Fibroblast of skin of back (primary cell): ENCODE results near the gene SERPINA6.
"Not testable (repeated sequence)": the region's sequence is repeated elsewhere in the genome, so short reads cannot be mapped to it uniquely, and the experiment has no call there.

Source experiments
- DNase-seq: peaks from one replicate; pipeline ENCODE4 v3.0.0-alpha.2; 2013

Gene SERPINA6

DNA sequence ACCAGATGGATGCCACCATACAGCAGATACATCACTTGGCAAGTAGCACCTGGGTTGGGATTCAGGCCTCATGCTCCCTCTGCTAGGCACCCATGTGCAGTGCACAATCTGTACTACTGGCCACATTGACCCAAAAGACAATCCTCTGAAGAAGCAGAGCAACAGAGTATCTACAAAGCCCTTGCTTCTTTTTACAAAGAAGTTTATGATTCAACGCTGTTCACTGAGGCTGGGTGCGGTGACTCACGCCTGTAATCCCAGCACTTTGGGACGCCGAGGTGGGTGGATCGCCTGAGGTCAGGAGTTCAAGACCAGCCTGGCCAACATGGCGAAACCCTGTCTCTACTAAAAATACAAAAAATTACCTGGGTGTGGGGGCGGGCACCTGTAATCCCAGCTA lies 31.1 kb upstream of the SERPINA6 start:
- DNase-seq: not testable (repeated sequence)

DNA sequence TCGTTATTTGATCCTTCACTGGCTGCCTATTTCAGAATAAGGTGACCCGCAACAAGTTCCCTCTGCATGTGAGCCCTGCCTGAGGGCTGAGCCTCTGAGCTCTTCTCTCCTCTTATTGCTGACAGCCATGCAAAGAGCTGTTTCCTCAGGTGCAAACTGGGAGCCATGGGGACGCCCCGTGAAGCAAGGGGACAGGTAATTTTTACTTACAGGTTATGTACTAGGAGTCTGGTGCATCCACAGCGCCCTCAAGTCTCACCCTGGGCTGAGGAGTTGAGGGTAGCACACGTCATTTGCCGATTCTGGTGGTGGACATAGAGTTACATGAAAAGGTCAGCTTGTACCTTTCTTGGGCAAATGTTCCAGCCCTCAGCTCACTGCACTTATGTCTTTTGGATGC lies 26.1 kb upstream of the SERPINA6 start:
- no peak for DNase-seq

DNA sequence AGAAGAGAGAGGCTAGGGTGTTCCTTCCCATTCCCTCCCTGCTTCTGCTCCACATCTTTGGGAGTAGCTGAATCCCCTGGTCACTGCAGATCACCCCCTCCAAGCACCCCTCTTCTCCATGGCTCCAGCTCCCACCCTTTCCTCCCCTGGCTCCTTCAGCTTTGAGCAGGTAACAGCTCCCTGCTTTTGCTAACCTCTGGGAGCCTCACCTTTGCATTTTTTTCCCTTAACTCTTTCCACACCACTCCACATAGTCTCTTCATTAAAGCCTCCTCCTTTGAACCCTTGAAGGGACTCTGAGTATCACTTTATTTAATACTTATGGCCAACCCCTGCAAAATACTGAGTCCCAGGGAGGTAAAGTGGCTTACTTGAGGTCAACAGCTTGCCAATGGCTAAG lies 25.7 kb upstream of the SERPINA6 start:
- no peak for DNase-seq

DNA sequence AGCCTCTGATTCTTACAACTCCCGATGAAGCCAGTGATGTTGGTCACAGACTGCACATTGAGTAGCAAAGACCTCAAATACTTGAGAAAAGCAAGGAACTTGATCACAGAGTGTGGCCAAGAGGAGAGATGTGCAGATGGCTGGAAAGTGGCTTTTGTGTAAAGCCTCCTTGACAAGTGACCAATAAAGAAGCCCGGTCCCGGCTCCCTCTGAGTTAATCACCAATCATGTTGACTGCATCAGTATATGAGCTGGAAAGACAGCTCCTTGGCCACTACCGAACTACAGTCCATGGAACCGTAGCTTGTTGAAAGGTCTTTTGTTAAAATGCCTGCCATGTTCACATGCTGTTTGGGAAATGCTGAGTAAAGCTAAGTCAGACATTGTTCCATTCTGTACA lies 23.7 kb upstream of the SERPINA6 start:
- no peak for DNase-seq

DNA sequence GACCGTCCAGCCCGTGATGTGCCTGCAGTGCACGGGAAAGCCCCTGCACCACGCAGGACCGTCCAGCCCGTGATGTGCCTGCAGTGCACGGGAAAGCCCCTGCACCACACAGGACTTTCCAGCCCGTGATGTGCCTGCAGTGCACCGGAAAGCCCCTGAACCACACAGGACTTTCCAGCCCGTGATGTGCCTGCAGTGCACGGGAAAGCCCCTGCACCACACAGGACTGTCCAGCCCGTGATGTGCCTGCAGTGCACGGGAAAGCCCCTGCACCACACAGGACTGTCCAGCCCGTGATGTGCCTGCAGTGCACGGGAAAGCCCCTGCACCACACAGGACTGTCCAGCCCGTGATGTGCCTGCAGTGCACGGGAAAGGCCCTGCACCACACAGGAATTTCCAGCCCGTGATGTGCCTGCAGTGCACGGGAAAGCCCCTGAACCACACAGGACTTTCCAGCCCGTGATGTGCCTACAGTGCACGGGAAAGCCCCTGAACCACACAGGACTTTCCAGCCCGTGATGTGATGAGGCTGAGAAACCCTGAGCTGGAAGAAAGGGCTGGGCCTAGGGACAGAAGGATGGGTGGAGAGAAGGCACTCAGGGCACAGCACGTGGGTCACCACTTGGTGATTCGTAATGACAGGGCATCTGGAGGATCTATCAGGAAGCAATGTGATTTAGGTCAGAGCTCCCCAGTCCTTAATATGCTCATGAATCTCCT lies 23.1 kb upstream of the SERPINA6 start:
- peak; percentile 73 for DNase-seq

DNA sequence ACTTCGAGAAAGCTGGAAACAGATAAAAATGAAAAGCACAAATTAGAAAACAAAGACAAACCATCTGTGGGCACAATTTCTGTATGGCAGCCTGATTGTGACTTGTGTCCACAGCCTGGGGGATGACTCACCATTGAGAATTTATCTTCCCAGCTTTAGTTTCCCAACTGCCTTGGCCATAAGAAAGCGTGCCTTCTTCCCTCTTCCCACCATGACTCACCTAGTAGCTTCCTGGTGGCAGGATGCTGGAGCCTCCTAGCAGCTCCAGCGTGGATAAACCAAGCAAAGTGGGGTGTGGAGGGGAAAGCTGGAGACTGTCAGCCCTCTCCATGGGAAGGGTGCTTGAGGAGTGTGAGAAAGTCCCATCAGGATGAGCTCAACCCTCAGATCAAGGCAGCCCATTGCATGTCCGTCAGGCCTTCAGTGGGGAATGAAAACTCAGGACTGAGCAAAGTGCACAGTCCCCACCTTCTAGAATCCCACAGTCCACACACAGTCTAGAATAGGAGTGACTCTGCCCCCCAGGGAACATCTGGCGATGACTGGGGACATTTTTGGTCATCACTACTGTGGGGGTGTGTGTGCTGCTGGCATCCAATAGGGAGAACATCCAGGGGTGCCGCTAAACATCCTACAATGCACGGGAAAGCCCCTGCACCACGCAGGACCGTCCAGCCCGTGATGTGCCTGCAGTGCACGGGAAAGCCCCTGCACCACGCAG lies 22.4 kb upstream of the SERPINA6 start:
- DNase-seq: peak; percentile 98

DNA sequence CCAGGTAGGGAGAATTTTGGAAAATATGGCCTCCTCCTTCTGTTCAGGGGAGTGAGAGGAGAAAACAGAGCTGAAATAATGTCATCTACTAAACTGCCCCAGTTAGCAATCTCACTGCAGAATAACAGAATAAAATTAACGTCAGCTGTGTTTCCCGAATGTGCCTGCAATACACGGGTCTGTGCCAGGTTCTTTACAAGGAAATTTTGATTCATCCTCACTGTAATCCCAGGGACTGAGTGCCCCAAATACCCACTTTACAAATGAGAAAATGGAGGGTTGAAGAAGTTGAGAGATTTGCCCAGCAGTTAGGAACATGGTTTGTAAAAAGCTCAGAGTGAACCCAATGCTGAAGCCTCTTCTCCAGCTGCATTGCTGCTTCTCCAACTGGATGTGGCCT lies 21.3 kb upstream of the SERPINA6 start:
- no peak for DNase-seq

DNA sequence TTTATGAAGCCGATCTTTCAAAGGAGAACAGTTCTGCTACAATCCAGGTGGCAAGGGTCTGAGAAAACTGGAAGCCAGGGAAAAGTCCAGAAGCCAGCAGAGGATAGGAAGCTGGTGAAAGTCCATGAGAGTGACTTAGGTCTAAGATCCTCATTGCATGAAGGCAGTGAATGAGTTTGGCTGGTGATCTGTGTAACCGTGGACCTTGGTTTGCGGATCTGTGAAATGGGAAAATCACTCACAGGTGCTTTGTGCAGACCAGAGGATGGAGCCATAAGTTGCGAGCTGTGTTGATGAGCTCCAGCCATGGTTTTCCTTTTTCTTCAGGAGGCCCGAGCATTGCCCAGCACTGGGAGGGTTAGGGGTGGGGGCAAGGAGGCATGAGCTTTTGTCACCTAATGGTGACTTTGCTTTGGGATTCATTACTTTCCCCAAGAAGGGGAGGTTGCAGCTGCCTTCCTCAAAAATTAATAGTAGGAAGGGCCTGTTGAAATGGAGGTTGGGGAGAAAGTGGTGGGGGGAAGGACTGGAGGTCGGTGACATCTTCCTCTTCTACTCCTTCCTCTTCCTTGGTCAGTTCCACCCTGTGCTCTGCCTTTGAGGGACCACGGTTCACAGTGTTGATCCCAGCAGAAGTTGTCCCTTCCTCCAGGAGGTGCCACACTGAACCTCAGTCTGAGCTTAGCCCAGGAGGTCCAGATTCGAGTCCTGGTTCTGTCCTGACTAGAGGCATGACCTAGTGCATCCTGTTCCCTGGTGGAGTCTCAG lies 20.3 kb upstream of the SERPINA6 start:
- no peak for DNase-seq

DNA sequence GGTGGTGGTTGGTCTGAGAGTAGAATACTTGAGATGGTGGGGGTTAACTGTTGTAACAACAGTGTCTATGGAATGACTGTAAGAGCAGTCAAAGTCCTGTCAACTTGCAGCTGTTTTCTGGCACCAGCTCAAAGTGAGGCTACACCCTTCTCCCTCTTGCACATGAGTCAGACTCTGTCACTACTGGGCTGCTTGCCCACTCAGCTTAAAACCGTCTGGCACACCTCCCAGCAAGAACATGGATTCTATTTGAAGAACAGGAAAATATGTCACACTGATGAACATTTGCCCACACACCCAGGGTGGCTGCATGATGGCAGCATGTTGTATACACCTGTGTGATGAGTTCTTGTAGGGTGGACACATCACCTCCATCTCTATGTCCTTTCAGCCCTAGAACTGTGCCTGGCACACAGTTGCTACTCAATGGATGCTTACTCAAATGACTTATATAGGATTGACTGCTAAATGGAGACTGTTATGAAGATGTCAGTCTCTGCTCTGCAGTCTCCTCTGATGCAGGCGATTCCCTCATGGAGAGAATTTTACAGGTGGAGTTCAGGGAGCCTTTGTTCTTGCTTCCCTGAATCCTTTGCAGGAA lies 19.3 kb upstream of the SERPINA6 start:
- peak; percentile 100 for DNase-seq

DNA sequence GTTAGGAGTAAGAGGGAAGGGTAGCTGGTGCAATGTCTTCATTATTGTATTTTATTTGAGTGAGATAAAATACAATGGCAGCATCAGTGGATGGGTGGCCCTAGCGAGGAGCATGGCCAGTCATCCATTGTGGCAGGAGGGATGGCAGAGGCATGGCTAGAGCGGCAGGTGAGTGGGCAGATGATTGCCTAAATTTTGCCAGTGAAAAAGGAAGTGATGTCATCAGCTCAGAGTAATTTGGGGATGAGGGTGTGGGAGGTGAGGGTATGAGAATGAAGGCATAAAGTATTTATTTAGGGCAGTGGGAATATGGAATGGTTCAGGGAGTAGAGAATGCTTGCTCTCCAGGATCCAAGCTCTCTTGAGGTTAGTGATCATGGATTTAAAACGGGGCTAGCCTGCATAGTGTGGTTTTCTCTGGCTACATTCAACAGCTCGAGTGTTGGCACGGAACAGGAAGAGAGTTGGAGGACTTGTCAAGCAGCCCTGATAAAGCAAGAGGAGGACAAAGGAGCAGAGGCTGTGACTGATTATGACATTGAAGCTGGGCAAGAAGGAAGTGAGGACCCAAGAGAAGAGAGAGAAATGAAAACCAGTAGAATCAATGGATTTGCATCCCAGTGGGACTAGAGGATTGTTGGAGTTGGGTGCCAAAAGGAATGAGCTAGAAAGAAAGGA lies 18.7 kb upstream of the SERPINA6 start:
- peak; percentile 77 for DNase-seq

DNA sequence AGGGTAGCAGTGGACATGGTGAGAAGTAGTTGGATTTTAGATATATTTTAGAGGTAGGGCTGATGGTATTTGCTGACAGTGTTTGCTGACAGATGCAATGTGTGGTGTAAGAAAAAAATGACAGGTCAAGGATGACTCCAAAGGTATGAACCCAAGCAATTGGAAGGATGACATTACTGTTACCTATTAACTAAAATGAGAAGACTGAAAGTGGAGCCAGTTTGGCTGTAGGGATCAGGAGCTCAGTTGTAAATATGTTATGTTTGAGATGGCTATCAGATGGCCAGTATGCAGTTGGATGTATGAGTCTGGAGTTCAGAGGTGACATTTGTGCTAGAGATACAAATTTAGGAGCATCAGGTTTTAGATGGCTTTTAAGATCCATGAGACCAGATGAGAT lies 17.4 kb upstream of the SERPINA6 start:
- no peak for DNase-seq

DNA sequence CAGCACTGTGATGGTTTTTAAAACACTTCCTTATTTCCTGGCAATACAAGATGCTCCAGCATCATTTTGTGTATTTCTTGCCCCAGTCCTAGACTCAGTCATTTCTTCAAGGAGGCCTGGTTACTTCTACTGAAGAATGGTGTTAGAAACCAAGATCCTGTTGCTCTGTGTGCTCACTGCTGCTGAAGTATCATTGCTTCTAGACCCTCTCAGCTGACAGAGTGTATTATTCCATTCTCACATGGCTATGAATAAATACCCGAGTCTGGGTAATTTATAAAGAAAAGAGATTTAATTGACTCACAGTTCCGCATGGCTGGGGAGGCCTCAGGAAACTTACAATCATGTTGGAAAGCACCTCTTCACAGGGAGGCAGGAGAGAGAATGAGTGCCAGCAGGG lies 14.9 kb upstream of the SERPINA6 start:
- no peak for DNase-seq

DNA sequence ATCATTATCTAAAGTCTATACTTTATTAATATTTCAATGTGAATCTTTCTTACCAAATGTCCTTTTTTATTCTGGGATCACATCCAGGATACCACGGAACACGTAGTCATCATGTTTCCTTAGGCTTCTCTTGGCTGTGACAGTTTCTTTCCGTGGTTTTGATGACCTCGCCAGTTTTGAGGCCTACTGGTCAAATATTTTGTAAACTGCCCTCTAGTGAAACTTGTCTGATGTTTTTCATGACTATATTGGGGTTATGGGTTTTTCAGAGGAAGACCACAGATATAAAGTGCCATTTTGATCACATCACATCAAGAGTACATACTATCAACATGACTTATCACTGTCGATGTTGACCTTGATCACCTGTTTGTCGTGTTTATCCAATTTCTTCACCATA lies 14.1 kb upstream of the SERPINA6 start:
- peak; percentile 82 for DNase-seq

DNA sequence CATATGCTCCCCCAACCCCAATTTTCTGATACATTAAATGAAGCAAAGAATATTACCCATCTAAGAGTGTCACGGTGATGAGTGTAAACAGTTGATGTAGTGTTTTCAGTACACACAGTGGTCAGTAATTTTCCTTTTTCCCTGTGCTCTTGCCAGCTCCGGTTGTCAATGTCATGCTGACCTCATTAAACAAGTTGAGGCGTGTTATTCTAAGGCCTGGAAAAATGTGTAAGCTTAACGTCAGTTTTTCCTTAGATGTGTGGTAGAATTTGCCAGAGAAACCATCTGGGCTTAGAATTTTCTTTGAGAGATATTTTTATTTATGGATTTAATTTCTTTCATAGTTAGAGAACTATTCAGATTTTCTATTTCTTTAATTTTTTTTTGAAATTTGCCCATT lies 11.7 kb upstream of the SERPINA6 start:
- DNase-seq: peak; percentile 46

DNA sequence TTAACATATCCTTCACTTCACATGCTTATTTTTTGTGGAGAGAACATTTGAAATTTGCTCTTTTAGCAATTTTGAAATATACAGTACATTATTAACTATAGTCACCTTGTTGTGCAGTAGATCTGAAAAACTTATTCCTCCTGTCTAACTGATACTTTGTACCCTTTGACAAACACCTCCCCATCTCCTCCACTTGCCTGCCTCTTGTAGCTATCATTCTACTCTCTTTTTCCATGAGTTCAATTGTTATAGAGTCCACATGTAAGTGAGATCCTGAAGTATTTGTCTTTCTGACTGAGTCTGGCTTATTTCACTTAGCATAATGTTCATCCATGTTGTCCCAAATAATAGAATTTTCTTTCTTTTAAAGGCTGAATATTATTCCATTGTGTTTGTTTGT lies 9.5 kb upstream of the SERPINA6 start:
- no peak for DNase-seq

DNA sequence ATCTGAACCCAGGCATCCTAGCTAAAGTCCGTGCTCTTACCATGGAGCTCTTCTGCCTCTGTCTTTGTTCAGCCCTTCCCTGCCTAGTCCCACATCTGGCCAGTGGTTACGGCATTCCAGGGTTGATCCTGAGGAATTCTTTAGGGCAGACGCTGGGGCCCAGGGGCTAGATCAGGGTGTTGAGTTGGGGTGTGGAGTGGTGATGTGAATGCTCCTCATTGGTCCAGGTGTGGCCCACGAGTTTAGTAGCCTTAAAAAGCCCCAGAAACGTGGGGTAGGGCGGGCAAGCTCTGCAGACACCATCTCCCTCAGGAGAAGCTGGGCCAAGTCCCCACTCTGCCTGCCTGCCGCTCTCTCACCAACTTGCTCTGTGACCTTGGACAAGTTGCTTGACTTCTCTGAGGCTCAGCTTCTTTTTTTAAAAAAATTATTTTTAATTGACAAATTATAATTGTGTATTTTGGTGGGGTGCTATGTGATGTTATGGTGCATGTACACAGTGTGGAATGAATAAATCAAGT lies 9.0 kb upstream of the SERPINA6 start:
- no peak for DNase-seq

DNA sequence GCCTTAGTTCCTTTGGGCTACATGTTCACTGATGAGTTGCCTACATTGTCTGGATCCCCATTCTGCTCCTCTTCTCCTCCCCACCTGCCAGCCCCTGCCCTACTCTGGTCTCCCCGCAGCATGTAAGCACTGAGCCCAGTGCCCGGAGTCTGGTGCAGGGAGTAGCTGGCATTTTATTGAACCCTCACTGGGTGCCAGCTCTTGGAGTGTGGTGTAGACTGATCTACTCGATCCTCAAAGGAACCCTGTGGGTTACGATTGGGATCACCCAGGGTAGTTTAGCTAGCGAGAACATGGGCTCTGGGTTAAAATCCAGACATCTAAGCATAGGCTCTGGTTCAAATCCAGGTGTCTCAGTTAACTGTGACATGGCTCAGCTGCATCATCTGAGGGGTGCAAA lies 8.3 kb upstream of the SERPINA6 start:
- no peak for DNase-seq

DNA sequence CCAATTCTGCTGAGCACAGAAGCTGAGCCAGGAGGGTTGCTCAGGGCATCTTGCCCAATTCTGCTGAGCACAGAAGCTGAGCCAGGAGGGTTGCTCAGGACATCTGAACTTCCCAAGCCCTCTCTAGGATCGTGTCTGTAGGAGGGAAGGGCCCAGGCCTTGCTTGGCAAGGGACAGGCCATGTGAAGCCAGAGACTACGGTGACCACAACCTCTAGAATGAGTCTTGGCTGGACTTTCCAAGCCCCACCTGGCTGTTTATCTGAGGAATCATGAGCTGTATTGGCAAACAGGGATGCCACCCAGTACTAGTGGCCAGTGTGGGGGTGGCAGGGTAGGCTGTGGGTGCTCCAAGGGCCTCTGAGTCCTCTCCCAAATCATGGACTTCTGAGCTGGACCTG lies 7.7 kb upstream of the SERPINA6 start:
- no peak for DNase-seq

DNA sequence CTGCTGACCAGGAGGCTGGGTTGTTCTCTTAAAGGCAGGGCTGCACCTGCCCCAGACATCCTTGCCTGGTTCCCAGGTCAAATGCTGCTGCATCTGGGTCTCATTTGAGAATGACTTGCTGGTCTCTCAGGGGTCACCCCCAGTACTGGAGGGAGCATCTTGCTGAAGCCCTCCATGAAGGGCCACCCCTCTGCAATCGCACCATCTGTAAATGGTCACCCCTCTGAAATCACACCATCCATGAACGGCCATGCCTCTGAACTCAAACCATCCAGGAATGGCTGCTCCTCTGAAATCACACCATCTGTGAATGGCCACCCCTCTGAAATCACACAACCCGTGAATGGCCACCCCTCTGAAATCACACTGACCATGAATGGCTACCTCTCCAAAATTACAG lies 7.3 kb upstream of the SERPINA6 start:
- DNase-seq: no peak

DNA sequence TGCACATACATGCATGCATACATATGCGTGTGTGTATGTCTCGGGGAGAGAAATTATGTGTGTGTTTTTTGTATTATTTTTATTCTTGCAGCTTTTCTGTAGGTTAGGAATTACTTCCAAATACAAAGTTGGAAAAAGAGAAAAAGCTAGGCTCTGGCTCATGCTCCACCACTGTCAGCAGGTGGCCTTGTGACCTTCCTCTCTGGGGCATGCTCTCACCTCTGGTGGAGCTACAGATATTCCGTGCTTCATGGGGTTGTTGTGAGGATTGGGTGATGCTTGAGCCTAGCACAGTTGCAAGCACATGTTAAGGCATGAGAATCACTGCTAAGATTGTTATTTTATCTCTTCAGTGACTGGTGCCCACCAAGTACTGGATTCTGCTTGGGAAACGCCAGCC lies 6.7 kb upstream of the SERPINA6 start:
- DNase-seq: no peak

DNA sequence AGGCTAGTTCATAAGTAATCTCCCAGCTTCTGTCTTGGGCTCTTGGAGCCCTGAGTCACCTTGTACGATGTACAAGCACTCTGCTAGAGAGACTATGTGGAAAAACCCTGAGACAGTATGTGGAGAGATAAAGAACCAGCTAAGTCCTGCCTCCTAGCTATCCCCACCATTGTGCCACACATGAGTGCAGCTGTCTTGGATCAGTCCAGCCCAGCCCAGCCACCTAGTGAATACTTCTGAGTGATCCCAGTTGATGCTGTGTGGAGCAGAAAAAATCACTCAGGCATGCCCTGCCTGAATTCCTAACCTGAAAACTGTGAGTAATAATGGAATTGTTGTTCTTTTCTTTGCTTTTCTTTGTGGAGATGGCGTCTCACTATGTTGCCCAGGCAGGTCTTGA lies 5.1 kb upstream of the SERPINA6 start:
- DNase-seq: no peak
